SK-N-SH (cell line): ENCODE results near the gene LRP5. TPM values are rescaled to one million over a fixed set of nuclear protein-coding genes. Genes with fewer than 3 reads are reported as not detected.

Experiments used
- CTCF ChIA-PET: fragments of 300-600, 350-600 bp; formaldehyde crosslinking; extraction: SDS; loops from one replicate; lab custom pipeline; 2021; lab: Yijun Ruan, JAX
- POLR2A ChIA-PET: fragments of 350-600 bp; sonication (Branson Sonifier 250); formaldehyde crosslinking; extraction: SDS; loops from one replicate; lab custom pipeline; 2020; ENCODE audit warnings: antibody characterized with exemption, inconsistent platforms; lab: Yijun Ruan, JAX
- DNase-seq: peaks from one replicate; pipeline ENCODE4 v3.0.0; 2012
- H2AFZ ChIP-seq: fragments of 200-600 bp; sonication (generic); 2 replicates; pipeline ENCODE4 v1.8.1; 2016; ENCODE audit warnings: antibody characterized with exemption, mild to moderate bottlenecking, low read depth
- H3F3A ChIP-seq: fragments of 200-600 bp; sonication (generic); replicated peaks from 2 replicates; pipeline ENCODE3; 2016; ENCODE audit warnings: antibody characterized with exemption, mild to moderate bottlenecking; ENCODE audit not compliant: insufficient read depth
- H3K27ac ChIP-seq, 2 experiments: fragments of 200-500 bp in 1 of 2; fragments of 200-600 bp in 1 of 2; sonication (Bioruptor generic) in 1 of 2; sonication (generic), shearing (Covaris generic) in 1 of 2; 2 replicates each; pipeline versions ENCODE4 v1.5.1 to v1.6.1; 2014 to 2016; ENCODE audit warnings: low read depth in 2 of 2, inconsistent platforms in 1 of 2, low read length in 1 of 2, mild to moderate bottlenecking in 1 of 2, mixed read lengths in 1 of 2
- H3K27me3 ChIP-seq: fragments of 200-600 bp; sonication (generic), shearing (Covaris generic); 2 replicates; pipeline ENCODE4 v1.6.1; 2016; ENCODE audit warnings: mixed run types; ENCODE audit not compliant: insufficient read depth
- H3K36me3 ChIP-seq, 2 experiments: fragments of 200-500 bp in 1 of 2; fragments of 200-600 bp in 1 of 2; sonication (Bioruptor generic) in 1 of 2; sonication (generic) in 1 of 2; replicated peaks in 1 of 2; 2 replicates each; pipeline versions ENCODE3 to v1.5.1; 2014 to 2016; ENCODE audit warnings: low read length in 1 of 2, mild to moderate bottlenecking in 1 of 2; ENCODE audit not compliant: insufficient read depth in 2 of 2, control insufficient read depth in 1 of 2
- H3K4me1 ChIP-seq, 2 experiments: fragments of 200-500 bp in 1 of 2; fragments of 200-600 bp in 1 of 2; sonication (Bioruptor generic) in 1 of 2; sonication (generic), shearing (Covaris generic) in 1 of 2; 2 replicates each; pipeline versions ENCODE4 v1.5.1 to v1.6.1; 2014 to 2016; ENCODE audit warnings: low read depth in 1 of 2, low read length in 1 of 2, mixed run types in 1 of 2; ENCODE audit not compliant: insufficient read depth in 2 of 2, control insufficient read depth in 1 of 2
- H3K4me2 ChIP-seq: fragments of 200-600 bp; sonication (generic), shearing (Covaris generic); 2 replicates; pipeline ENCODE4 v1.6.1; 2017; ENCODE audit warnings: mixed run types
- H3K4me3 ChIP-seq, 2 experiments: fragments of 200-500 bp in 1 of 2; fragments of 200-600 bp in 1 of 2; sonication (Bioruptor generic) in 1 of 2; sonication (generic), shearing (Covaris generic) in 1 of 2; 2 replicates each; pipeline versions ENCODE4 v1.5.1 to v1.8.1; 2014 to 2016; ENCODE audit warnings: low read depth in 2 of 2, inconsistent platforms in 1 of 2, low read length in 1 of 2, mild to moderate bottlenecking in 1 of 2, mixed read lengths in 1 of 2, moderate library complexity in 1 of 2
- H3K79me2 ChIP-seq: fragments of 200-600 bp; sonication (generic); 2 replicates; pipeline ENCODE4 v1.8.1; 2017; ENCODE audit warnings: mild to moderate bottlenecking; ENCODE audit not compliant: insufficient read depth
- H3K9ac ChIP-seq: fragments of 200-600 bp; sonication (generic); 2 replicates; pipeline ENCODE4 v1.6.1; 2017; ENCODE audit warnings: mixed run types
- H3K9me2 ChIP-seq: fragments of 200-600 bp; sonication (generic); 2 replicates; pipeline ENCODE4 v1.6.1; 2017; ENCODE audit warnings: mixed run types
- H3K9me3 ChIP-seq: fragments of 200-600 bp; sonication (generic); 2 replicates; pipeline ENCODE4 v1.6.1; 2017; ENCODE audit warnings: mixed run types, mild to moderate bottlenecking, moderate library complexity
- H4K20me1 ChIP-seq: fragments of 200-600 bp; sonication (generic); 2 replicates; pipeline ENCODE4 v1.6.1; 2017; ENCODE audit warnings: mild to moderate bottlenecking, mixed run types; ENCODE audit not compliant: insufficient read depth
- CHD2 ChIP-seq: fragments of 150-350 bp; IDR thresholded peaks from 2 replicates; pipeline ENCODE4 v1.6.1; 2018; ENCODE audit warnings: low read length; ENCODE audit not compliant: partially characterized antibody
- ELF1 ChIP-seq: IDR thresholded peaks from 2 replicates; pipeline ENCODE4 v1.4.0; 2012
- EZH2phosphoT487 ChIP-seq: fragments of 200-600 bp; sonication (generic); IDR thresholded peaks from 2 replicates; pipeline ENCODE4 v1.6.1; 2017; ENCODE audit warnings: low read depth, mixed run types, mild to moderate bottlenecking, antibody characterized with exemption, moderate library complexity, borderline replicate concordance
- FOXJ3 ChIP-seq: sonication (generic); formaldehyde crosslinking; IDR thresholded peaks from 2 replicates; pipeline ENCODE4 v1.5.1; 2020; ENCODE audit warnings: mild to moderate bottlenecking, missing genetic modification reagents
- GABPA ChIP-seq: IDR thresholded peaks from 2 replicates; pipeline ENCODE4 v1.4.0; 2012; ENCODE audit warnings: low read depth, mild to moderate bottlenecking
- GATA2 ChIP-seq: sonication (generic); formaldehyde crosslinking; IDR thresholded peaks from 2 replicates; pipeline ENCODE4 v1.5.0; 2020; ENCODE audit warnings: mild to moderate bottlenecking, missing genetic modification reagents
- MXI1 ChIP-seq: IDR thresholded peaks from 2 replicates; pipeline ENCODE4 v1.6.1; 2012; ENCODE audit warnings: mild to moderate bottlenecking, low read depth, low read length, improper control_type of control experiment
- NFIC ChIP-seq: IDR thresholded peaks from 2 replicates; pipeline ENCODE4 v1.4.0; 2012; ENCODE audit warnings: borderline replicate concordance
- RAD21 ChIP-seq: IDR thresholded peaks from 2 replicates; pipeline ENCODE4 v1.6.1; 2012; ENCODE audit warnings: mild to moderate bottlenecking, low read length
- RFX5 ChIP-seq: IDR thresholded peaks from 2 replicates; pipeline ENCODE4 v1.6.1; 2012; ENCODE audit warnings: mild to moderate bottlenecking, improper control_type of control experiment, low read length
- SIN3A ChIP-seq: IDR thresholded peaks from 2 replicates; pipeline ENCODE4 v1.6.1; 2012; ENCODE audit warnings: low read depth, mild to moderate bottlenecking, low read length, moderate library complexity, borderline replicate concordance
- TAF1 ChIP-seq: IDR thresholded peaks from 2 replicates; pipeline ENCODE4 v1.6.1; 2012; ENCODE audit warnings: low read depth, mild to moderate bottlenecking, low read length, moderate library complexity, borderline replicate concordance
- TCF12 ChIP-seq: IDR thresholded peaks from 2 replicates; pipeline ENCODE4 v1.4.0; 2012
- TEAD4 ChIP-seq: IDR thresholded peaks from 2 replicates; pipeline ENCODE4 v1.4.0; 2012; ENCODE audit warnings: mild to moderate bottlenecking, borderline replicate concordance; ENCODE audit not compliant: insufficient read depth
- YY1 ChIP-seq: IDR thresholded peaks from 2 replicates; pipeline ENCODE4 v1.4.0; 2012; ENCODE audit warnings: low read depth, mild to moderate bottlenecking
- WGBS: methylation state at CpG from one replicate; pipeline ENCODE4 v1.1.6; 2017; ENCODE audit warnings: low lambda C conversion rate; 5-methylcytosine and 5-hydroxymethylcytosine counted together
- polyA plus RNA-seq, 3 experiments: library from polyadenylated mRNA; depleted of rRNA; stranded (reverse); fragments of >200 nt; gene quantifications; 2 replicates each; pipeline ENCODE4 v1.2.3, GENCODE V29; 2012
- TF ChIP-seq, protein P1 (sequence below): fragments of 150-350 bp; IDR thresholded peaks from 2 replicates; pipeline ENCODE4 v1.6.1; 2017; ENCODE audit warnings: antibody characterized with exemption, low read length, low read depth, borderline replicate concordance
- TF ChIP-seq, protein P2 (sequence below): fragments of 150-350 bp; IDR thresholded peaks from 2 replicates; pipeline ENCODE4 v1.6.1; 2016; ENCODE audit warnings: mild to moderate bottlenecking, low read depth, low read length
- TF ChIP-seq, protein P3 (sequence below): IDR thresholded peaks from 2 replicates; pipeline ENCODE4 v1.4.0; 2012; ENCODE audit warnings: low read depth, borderline replicate concordance
- TF ChIP-seq, protein P4 (sequence below): fragments of 200-600 bp; sonication (generic); IDR thresholded peaks from 2 replicates; pipeline ENCODE4 v1.6.1; 2017; ENCODE audit warnings: antibody characterized with exemption, mild to moderate bottlenecking, moderate library complexity
- TF ChIP-seq, protein P5 (sequence below): IDR thresholded peaks from 2 replicates; pipeline ENCODE4 v1.4.0; 2012; ENCODE audit warnings: low read depth

LRP5 gene
- polyA plus RNA-seq, 1 of the 3 experiments (the other 2 are of a cell fraction), result 15.0 TPM

DNA sequence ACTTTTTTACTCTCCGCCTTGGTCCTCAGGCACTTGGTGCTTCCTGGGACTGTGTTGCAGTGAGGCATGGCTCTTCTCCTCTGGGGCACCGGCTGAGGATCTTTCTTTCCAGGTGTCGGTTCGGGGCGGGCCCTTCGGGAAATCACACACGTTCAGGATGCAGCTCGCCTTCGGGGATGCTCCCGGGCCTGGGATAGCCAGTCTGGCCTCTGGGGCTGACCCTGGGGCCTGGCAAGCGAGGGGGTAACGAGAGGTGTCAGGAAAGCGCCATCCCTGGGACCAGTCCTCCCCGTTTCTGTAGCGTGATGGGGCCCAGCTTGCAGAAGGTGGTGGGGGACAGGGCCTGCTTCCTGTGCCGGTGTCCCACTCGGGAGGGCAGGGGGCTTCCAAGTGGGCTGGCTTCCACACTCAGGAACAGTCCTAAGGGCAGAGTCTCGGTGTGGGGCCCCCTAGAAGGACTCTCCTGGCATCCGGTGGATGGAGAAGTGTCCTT is 53.6 kb downstream of the LRP5 start:
- CTCF ChIA-PET, result no interaction called here
- no peak for DNase-seq
- WGBS, result 97% methylated on average over 13 of the region's 19 CpGs
- Histone ChIP-seq H2AFZ (no peak overlapping the region), H4K20me1 (no peaks in the 10 kb centered on the region), H3K9me2 (no peaks in the 10 kb centered on the region), H3K27me3 (no peaks in the 10 kb centered on the region), H3K9me3 (no peaks in the 10 kb centered on the region), H3K27ac (no peak overlapping the region), H3F3A (no peaks in the 10 kb centered on the region), H3K36me3 (peaks cover 0 to 11% of the 10 kb centered on the region in 2 experiments), H3K9ac (no peak overlapping the region), H3K4me1 (peaks cover 0 to 28% of the 10 kb centered on the region in 2 experiments; a peak in 1 of 4 replicates), H3K4me3 (no peak overlapping the region), H3K79me2 (no peaks in the 10 kb centered on the region), H3K4me2 (no peak overlapping the region)
- POLR2A ChIA-PET, result no interaction called here
- no peak for TF ChIP-seq EZH2phosphoT487
- no peak for TF ChIP-seq MXI1

DNA sequence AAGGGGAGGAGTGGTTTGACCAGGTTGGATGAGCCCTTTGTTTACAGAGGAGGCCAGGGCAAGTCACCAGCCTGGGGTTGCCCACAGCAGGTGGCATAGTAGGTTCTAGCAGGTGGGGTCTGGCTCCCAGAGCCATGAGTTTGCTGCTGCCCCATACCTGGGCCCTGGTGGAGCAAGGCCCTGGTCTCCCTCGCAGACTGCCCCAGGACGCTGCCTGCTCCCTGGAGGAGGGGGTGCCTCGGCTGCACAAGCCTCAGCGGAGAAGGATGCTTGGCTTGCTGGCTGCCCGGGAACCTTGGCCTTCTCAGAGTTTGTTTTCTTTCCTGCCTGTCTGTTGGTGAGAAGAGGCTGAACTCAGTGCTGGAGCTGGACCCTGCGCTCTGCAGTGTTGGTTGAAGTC is 54.9 kb downstream of the LRP5 start:
- Histone ChIP-seq H3K79me2 (no peaks in the 10 kb centered on the region), H3K36me3 (peaks cover 0 to 11% of the 10 kb centered on the region in 2 experiments), H3K4me3 (no peak overlapping the region), H3K4me2 (no peak overlapping the region), H3K27me3 (no peaks in the 10 kb centered on the region), H3K9me3 (no peaks in the 10 kb centered on the region), H4K20me1 (no peaks in the 10 kb centered on the region), H3K9ac (no peak overlapping the region), H3K27ac (no peak overlapping the region)
- no peak for DNase-seq
- CTCF ChIA-PET, result no interaction called here
- TF ChIP-seq, protein P1, sequence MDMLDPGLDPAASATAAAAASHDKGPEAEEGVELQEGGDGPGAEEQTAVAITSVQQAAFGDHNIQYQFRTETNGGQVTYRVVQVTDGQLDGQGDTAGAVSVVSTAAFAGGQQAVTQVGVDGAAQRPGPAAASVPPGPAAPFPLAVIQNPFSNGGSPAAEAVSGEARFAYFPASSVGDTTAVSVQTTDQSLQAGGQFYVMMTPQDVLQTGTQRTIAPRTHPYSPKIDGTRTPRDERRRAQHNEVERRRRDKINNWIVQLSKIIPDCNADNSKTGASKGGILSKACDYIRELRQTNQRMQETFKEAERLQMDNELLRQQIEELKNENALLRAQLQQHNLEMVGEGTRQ, result no peak
- TF ChIP-seq, protein P2, sequence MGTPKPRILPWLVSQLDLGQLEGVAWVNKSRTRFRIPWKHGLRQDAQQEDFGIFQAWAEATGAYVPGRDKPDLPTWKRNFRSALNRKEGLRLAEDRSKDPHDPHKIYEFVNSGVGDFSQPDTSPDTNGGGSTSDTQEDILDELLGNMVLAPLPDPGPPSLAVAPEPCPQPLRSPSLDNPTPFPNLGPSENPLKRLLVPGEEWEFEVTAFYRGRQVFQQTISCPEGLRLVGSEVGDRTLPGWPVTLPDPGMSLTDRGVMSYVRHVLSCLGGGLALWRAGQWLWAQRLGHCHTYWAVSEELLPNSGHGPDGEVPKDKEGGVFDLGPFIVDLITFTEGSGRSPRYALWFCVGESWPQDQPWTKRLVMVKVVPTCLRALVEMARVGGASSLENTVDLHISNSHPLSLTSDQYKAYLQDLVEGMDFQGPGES, result no peak
- no peak for TF ChIP-seq MXI1
- TF ChIP-seq SIN3A, result no peak
- TF ChIP-seq, protein P3, sequence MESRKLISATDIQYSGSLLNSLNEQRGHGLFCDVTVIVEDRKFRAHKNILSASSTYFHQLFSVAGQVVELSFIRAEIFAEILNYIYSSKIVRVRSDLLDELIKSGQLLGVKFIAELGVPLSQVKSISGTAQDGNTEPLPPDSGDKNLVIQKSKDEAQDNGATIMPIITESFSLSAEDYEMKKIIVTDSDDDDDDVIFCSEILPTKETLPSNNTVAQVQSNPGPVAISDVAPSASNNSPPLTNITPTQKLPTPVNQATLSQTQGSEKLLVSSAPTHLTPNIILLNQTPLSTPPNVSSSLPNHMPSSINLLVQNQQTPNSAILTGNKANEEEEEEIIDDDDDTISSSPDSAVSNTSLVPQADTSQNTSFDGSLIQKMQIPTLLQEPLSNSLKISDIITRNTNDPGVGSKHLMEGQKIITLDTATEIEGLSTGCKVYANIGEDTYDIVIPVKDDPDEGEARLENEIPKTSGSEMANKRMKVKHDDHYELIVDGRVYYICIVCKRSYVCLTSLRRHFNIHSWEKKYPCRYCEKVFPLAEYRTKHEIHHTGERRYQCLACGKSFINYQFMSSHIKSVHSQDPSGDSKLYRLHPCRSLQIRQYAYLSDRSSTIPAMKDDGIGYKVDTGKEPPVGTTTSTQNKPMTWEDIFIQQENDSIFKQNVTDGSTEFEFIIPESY, result no peak
- TF ChIP-seq RAD21, result no peak
- no peak for TF ChIP-seq NFIC
- TF ChIP-seq CHD2, result no peak
- TF ChIP-seq TAF1, result no peak
- TF ChIP-seq, protein P4, sequence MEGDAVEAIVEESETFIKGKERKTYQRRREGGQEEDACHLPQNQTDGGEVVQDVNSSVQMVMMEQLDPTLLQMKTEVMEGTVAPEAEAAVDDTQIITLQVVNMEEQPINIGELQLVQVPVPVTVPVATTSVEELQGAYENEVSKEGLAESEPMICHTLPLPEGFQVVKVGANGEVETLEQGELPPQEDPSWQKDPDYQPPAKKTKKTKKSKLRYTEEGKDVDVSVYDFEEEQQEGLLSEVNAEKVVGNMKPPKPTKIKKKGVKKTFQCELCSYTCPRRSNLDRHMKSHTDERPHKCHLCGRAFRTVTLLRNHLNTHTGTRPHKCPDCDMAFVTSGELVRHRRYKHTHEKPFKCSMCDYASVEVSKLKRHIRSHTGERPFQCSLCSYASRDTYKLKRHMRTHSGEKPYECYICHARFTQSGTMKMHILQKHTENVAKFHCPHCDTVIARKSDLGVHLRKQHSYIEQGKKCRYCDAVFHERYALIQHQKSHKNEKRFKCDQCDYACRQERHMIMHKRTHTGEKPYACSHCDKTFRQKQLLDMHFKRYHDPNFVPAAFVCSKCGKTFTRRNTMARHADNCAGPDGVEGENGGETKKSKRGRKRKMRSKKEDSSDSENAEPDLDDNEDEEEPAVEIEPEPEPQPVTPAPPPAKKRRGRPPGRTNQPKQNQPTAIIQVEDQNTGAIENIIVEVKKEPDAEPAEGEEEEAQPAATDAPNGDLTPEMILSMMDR, result no peak
- TF ChIP-seq ELF1, result no peak
- TF ChIP-seq FOXJ3 (CRISPR knock-in tag), result no peak
- no peak for TF ChIP-seq TEAD4
- no peak for TF ChIP-seq RFX5
- no peak for TF ChIP-seq TCF12
- no peak for TF ChIP-seq GATA2 (CRISPR knock-in tag)
- TF ChIP-seq GABPA, result no peak
- TF ChIP-seq, protein P5, sequence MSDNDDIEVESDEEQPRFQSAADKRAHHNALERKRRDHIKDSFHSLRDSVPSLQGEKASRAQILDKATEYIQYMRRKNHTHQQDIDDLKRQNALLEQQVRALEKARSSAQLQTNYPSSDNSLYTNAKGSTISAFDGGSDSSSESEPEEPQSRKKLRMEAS, result no peak
- TF ChIP-seq YY1, result no peak
- TF ChIP-seq, all 33 proteins: peak for 0
- Histone ChIP-seq H3K4me1 (peaks cover 0 to 41% of the 10 kb centered on the region in 2 experiments; a peak in 1 of 4 replicates), H3F3A (no peaks in the 10 kb centered on the region), H2AFZ (no peak overlapping the region), H3K9me2 (no peaks in the 10 kb centered on the region)
- WGBS, result 97% methylated on average over 6 of the region's 6 CpGs
- POLR2A ChIA-PET, result no interaction called here
